ENCODE data around the gene SAMHD1.

- TF ChIP-seq ZNF274 (IDR thresholded peaks at IDR 0.05; ENCODE audit: low read depth, low read length) (no peak), YY1 (IDR thresholded peaks at IDR 0.05; ENCODE audit: insufficient read depth, insufficient read length) (no peak), SUZ12 (IDR thresholded peaks at IDR 0.05; ENCODE audit: extremely low read depth, insufficient read depth, insufficient read length) (no peak)
These were observed 85.7 kb downstream of the SAMHD1 start for GRCh38 chr20:36865861-36866149.
